NCI-H2029 (cell line): ENCODE measurements around the gene C8G.

ENCODE experiments used
- DNase-seq: peaks from one replicate; lab custom pipeline; 2025; lab: John Stamatoyannopoulos, UW

The C8G gene

DNA sequence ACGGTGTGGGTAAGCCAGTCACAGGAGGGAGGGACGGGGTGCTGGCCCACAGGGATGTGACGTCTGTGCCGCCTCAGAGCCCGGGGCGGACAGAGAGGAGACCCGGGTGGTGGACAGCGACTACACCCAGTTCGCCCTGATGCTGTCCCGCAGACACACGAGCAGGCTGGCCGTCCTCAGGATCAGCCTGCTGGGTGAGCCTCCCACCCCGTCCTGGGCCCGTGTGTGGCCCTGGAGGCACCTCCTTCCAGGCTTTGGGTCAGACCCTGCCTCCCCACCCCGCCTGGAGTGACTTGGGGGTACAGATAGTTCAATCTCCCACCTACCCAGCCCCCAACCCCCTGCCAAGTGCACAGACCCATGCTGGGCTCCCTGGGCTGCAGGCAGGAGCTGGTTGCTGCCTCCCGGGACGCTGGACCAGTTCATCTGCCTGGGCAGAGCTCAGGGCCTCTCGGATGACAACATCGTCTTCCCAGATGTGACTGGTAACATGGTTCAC, 8.8 kb downstream of the C8G start:
- DNase-seq, result no peak

DNA sequence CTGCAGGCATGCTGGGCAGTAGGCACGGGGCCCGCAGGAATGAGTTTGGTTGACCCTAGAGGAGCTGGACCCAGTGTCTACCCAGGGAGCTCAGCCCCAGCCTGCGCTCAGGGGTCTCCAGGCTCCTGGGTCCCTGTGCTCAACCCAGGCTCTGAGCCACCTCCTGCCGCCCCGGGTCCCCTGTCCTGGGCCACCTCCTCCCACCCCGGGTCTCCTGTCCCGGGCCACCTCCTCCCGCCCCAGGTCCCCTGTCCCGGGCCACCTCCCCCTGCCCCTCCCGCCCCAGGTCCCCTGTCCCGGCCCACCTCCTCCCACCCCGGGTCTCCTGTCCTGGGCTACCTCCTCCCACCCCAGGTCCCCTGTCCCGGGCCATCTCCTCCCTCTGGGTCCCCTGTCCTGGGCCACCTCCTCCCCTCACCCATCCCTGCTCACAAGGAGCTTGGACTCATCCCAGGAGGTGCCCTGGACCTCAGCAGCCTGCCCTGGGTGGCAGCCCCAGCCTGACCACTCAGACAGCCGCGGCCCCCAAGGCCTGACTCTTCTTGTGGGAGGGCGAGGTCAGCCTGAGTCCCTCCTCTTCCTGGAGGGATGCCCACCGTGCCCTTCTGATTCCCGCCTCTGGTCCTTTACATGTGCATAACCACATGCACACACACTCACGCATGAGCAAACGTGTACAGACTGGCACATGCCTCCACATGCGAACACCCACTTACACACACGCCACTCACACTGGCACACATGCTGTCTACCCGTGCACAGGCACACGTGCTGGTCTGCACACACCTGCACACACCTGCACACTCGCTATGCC, 9.4 kb downstream of the C8G start:
- no peak for DNase-seq

DNA sequence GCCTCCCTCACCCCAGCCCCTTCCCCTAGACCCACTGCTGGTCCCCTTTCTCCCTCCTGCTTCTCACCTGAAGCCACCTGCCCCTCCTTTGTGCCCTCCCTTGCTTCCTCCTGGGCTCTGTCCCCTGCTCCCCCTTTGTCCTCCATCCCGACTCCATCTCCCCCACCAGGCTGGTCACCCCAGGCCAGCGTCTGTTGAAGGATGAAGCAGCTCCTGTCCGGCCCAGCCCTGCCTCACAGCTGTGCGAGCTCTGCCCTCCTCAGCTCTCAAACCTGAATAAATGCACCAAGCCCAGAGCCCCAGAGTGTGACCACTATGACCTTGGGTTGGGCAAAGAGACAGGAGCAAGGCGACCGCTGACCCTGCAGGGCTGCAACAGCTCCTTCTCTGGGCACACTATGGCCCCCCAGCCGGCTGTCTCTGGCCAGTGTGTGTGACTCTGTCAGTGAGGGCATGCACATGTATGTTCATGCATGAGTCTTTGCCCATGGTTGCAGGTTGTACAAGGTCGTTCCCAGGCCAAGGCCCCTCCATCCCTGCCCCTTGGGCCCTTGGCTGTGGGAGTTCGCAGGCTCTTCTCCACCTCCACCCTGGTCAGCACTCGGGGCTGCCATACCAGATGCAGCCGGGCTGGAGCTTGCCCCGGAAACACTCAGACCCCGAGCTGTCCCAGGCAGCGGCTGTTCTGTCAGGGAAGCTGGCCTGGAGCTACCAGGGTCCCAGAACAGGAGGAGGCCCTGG, 10.3 kb downstream of the C8G start:
- DNase-seq, result no peak

DNA sequence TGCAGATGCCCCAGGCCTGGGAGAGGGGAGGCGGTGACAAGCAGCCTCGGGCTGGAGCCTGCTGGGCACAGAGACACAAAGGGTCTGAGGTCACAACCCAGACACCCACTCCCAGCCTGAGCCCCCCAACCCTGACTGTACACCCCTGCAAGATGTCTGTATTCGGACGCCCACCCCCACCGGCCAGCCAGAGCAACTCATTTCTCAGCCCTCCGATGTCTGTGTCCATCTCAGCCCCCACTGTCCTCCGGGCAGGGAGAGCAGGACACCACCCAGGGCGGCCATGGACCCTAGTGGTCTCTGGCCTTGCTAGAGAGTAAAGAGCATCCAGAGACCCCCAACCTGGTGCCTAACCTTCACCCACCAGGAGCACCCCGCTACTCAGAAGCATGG, 10.9 kb downstream of the C8G start:
- DNase-seq, result no peak

DNA sequence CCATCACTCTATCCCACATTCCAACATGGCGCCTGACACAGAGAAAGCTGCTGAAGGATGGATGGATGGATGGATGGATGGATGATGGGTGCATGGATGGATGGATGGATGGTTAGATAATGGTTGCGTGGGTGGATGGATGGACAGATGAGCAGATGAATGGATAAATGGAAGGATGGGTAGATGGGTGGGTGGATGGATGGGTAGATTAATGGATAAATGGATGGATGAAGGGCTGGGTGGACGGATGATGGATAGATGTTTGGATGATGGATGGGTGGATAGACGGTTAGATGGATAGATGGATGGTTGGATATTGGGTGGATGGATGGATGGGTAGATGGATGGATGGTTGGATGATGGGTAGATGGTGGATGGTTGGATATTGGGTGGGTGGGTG, 11.6 kb downstream of the C8G start:
- no peak for DNase-seq

DNA sequence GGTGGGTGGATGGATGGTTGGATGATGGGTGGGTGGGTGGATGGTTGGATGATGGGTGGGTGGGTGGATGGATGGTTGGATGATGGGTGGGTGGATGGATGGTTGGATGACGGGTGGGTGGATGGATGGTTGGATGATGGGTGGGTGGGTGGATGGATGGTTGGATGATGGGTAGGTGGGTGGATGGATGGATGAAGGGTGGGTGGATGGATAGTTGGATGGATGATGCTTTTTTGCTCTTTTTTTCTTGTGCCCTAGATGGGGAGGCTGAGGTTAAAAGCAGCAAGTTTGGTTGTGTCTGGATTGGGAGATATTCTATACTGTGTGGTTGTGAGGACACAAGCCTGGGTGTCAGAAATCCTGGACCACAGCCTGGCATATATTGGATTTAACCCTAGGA, 12.4 kb downstream of the C8G start:
- DNase-seq, result no peak

DNA sequence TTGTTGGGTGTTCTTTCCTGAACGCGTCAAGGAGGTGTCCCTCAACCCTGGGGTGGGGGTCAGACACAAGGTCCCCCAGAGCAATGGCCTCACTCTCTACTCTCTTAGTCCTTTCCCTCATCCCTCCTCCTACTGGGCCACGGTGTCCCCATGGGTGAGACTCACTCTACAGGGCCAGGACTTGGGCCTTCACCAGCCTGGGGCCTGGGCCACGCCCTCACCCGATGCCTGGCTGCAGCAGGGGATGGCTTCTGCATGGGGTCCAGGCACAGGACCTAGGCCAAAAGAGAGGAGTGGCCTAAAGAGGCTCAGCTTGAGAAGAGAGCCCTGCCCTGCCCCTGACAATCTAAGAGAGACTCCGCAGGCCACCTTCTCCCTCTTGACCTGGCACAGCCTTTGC, 12.9 kb downstream of the C8G start:
- no peak for DNase-seq

DNA sequence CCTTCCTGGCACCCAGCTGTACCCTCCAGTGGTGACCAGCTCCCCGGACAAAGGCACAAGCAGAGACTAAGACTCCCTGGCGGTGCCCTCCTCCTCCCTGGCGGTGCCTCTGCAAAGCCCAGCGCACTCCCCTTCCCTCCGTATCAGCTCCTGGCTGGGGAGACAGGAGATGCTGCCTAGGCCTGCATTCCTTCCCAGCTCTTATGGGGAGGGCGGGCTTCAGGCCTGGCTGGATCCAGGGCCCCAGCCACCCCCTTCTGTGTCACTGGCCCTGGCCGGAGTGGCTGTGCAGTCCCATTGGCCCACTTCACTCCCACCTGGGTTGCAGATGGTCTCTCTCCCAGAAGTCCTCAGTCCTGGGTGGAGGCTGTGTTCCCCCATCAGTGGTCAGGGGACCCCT, 13.4 kb downstream of the C8G start:
- no peak for DNase-seq

DNA sequence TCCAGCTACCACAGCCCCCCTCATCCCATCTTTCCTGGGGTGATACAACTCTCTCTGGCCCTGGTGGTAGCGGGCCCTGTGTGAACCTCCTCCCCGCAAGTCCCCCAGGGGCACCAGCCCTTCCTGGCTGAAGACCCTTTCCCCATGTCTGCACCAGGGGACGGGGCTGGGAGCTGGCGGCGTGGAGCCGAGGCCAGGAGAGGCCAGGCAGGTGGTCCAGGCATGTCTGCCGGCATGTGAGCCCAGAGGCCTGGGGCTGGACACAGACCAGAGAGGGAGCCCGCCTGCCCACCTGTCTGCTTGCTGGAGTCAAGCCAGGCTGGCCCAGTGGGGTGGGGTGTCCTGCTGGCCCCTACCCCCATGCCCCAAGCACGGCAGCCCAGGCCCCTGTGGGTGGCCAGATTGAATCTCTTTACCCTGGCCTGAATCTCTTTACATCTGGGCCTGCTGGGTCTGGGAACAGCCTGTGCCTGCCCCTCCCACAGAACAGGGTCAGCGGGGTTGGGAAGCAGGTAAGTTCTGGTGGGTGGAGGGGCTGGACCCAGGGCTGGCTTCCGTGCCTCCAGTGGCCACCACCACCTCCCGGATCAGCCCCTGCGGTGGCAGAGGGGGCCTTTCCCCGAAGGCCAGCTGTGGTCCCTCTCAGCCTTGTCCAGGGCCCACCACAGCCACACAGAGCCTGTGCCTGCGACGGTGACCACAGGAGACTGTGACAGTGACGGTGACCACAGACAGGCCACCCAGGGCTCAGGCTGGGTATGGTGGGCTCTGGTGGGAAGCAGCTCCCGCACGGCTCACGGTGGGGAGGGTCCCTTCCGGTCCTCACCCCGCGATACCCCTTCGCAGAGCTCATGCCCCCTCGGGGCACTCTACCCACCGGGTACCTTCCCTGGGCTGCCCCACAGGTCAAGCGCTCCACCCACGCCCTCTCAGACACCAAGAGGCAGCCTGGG, 14.1 kb downstream of the C8G start:
- no peak for DNase-seq

DNA sequence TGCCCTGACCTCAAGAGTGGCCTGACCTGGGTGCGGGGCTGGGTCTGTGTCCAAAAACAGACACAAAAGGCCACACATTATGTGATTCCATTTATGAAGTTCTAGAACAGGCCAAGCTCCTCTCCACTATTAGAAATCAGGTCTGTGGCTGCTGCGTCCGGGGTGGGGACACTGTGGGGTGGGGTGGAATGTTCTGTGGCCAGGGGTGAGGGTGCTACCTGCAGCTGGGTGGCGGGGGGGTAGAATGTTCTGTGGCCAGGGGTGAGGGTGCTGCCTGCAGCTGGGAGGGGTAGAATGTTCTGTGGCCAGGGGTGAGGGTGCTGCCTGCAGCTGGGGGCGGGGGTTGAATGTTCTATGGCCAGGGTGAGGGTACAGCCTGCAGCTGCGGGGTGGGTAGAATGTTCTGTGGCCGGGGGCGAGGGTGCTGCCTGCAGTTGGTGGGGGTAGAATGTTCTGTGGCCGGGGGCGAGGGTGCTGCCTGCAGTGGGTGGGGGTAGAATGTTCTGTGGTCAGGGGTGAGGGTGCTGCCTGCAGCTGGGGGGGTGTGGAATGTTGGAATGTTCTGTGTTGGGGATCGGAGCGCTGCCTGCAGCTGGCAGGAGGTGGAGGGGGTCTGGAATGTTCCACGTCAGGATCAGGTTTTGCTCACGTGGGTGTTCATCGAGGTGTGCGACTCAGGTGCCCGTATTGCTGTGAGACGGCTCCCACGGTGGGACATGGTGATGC, 15.3 kb downstream of the C8G start:
- no peak for DNase-seq

DNA sequence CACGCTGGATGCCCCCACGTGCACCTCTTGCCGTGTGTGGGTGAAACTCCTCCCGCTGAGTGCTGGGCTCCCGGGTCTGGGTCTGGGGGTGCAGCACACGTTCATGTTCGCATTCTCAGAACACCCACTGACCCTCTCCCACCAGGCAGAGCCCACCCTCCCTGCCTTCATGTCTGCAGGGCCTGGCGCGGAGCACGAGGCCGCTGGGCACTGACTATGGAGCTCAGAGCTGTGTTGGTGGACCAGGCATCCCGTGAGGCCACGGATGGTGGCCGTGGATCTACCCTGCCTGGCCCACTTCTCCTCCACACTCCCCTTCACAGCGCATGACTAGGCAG, 15.9 kb downstream of the C8G start:
- DNase-seq, result no peak

DNA sequence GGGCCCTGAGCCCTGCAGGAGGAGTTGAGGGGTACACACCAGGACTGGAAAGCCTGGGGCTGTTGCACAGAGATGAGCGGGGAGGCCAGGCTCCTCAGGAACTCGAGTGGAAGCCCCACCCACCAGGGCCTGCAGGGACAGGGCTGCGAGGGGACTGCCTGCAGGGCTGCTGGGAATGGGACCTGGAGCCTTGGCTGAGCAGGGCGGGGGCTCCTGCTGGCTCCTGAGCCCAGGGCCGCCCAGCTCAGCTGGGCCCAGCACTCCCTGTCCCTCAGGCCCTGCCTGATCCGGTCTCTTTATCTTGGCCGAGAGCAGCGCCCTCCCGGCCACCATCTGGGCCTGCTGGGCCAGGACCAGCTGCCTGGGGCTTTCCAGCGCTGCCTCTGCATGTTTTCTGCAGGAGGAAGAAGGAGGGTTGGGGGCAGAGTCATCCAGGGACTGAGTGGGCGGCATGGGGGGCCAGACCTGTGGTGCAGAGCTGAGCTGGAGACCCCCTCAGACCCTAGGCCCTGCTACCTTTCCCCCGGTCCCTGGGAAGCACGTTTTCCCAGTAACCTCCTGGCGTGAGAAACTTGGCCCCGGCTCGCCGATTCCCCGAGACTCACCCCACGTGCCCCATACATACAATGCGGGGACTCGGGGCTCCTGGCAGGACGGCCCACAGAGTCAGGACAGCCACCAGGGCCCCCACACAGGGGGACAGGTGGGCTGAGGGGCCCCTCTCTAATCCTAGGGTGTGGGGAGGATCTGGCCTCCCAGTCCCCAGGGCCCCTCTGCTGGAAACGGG, 16.4 kb downstream of the C8G start:
- no peak for DNase-seq

DNA sequence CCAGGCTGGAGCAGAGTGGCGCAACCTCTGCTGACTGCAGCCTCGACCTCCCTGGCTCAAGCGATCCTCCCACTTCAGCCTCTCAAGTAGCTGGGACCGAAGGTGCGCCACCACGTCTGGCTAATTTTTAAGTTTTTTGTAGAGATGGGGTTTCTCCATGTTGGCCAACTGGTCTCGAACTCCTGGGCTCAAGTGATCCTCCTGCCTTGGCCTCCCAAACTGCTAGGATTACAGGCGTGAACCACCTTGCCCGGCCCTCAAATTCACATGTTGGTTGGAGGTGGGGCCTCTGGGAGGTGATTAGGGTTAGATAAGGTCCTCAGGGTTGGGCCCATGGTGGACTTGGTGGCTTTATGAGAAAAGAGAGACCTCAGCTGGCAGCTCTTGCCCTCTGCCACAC, 17.1 kb downstream of the C8G start:
- DNase-seq, result no peak

DNA sequence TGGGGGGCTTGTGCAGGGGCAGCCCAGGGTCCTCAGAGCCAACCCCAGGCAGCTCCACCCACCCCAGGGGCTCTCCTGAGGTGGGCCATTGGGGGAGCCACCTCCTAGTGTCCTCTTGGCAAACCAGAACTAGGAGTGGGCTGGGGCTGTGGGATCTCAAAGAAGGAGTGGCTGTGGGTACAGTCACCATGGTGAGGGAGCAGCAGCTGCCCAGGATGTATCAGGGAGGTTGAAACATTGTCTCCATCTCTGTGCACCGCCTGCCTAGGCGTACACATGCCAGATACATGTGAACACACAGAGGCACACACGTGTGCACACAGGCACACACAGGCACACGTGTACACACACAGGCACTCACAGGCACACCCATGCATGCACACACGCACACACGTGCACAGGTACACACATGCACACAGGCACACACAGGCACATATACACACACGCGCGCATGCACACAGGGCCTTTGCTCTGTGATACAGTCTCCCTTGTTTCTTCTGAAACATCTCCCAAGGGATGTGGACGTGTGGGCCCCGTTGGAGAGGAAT, 17.7 kb downstream of the C8G start:
- DNase-seq, result no peak

DNA sequence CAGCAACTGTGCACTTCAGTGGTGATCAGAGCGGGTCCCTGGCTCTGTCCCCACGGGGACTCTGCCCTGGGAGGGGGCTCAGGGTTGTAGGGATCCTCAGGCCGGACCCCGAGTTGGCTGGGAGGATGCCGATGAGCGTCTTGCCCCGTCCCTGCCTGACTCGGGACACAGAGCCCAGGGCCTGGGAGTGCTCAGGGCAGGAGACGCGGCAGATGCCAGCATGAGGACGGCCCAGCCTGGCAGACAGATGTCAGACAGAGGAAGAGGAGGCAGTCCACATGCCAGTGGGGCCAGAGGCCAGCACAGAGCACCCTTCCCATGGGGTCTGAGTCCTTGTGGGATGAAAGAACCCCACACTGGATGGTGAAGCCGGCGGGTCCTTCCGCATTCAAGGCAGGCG, 18.3 kb downstream of the C8G start:
- DNase-seq, result no peak

DNA sequence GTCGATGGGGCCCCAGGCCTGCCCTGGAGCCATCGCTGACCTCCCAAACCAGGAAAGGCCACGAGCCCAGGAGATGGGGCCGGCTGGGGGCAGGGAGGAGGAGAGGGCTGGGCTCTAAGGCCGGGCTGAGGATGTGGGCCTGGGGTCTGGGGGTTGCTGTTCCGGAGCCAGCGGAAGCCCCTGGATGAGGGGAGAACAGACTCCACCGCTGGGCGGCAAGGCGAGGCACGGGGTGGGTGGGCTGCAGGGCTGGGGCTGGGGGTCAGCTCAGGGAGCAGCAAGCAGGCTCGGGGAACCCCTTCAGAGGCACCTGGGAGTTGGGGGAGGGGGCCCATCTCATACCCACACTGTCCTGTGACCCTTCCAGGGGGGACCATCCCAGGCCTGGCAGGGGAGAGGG, 18.7 kb downstream of the C8G start:
- DNase-seq, result no peak

DNA sequence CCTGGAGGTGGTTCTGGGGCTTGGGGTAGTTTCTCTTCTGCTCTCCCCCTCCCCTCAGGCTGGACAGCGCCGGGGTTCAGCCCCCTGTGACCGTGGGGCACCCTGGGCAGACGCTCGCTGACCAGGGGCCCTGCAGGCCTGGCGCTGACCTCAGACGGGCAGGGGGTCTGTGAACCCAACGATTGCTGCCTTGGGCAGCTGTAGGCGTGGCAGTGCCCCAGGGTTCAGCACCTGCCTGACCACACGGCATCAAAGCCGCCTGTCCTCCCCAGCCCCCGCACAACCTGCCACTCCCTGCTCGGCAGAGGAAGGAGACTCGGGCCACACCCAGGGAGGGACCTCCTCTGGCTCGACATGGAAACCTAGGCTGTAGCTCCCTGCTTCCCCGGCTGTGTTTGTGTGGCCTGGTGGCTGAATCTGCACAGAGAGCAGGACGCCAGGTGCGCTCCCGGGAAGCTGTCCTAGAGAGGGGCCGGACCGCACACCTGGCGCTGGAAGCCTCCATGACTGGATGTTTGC, 19.2 kb downstream of the C8G start:
- no peak for DNase-seq

DNA sequence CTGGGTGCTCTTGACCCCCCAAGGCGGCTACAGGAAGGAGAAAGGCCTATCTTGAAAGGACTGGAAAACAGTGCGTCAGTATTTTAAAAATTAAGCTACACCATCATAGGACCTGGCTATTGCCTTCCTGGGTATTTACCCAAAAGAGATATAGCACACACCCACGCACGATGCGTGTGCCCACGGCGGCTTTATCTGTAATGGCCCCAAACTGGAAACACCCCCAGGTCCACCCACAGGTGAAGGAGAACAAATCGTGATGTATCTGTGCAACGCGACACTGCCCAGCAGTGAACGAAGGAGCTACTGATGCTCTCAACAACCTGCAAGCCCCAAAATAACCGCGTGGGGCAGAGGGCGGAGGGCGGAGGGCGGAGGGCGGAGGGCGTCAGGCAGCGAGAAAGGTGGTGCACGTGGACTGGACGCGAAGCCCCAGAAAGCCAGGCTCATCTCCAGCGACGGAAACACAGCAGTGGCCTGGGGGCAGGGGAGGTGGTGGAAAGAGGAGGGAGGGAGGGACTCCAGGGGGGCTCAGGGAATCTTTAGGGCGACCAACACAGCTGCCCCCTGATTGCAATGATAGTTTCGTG, 19.9 kb downstream of the C8G start:
- DNase-seq, result no peak

DNA sequence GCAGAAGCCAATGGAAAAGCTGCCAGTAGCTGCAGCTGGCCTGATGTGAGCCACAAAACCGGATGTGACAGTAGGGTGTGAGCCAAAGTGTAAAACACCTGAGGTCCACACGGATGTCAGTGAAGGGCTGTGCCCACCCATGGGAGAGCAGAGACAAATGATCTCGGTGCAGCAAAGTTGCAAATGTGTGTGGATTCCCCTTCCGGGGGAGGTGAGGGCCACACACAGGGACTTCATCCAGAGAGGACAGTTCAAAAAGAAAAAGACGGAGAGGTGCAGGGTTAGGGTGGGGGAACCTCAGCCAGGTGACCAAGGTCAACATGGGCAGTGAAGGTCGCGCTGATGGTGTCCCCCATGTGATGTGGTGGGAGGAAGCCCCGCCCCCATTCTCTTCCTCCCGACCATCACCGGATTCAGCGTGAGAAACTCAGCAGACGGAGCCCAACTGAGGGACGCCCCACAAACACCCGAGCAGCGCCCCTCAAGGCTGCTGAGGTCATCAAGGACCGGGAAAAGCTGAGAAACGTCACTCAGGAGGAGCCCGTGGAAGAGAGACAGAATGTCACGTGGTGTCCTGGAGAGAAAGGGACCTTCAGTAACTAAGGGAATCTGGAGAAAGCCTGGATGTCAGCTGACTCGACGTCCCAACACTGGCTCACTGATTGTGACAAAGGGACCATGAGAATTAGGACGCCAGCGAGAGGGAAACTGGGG, 20.9 kb downstream of the C8G start:
- no peak for DNase-seq
